Fibroblast of lung (primary cell): ENCODE data around the gene KCNK18. TPM values are rescaled to one million over a fixed set of nuclear protein-coding genes. Genes with fewer than 3 reads are reported as not detected.

Experiments
- DNase-seq, 2 donors: peaks; one replicate each; pipeline versions ENCODE4 v3.0.0 to v3.0.0-alpha.2; 2010; ENCODE audit warnings: low read depth in 2 of 2
- H2AFZ ChIP-seq: 2 replicates; pipeline ENCODE4 v1.5.1; 2012; ENCODE audit warnings: low read length, control low read depth, inconsistent platforms
- H3K27ac ChIP-seq: 2 replicates; pipeline ENCODE4 v1.5.1; 2011; ENCODE audit warnings: low read length, control low read depth; ENCODE audit not compliant: insufficient read depth
- H3K27me3 ChIP-seq: 2 replicates; pipeline ENCODE4 v1.5.1; 2011; ENCODE audit warnings: mild to moderate bottlenecking, low read length; ENCODE audit not compliant: control insufficient read depth, insufficient read depth
- H3K36me3 ChIP-seq: 2 replicates; pipeline ENCODE4 v1.5.1; 2011; ENCODE audit warnings: low read length; ENCODE audit not compliant: control insufficient read depth, insufficient read depth
- H3K4me1 ChIP-seq: 2 replicates; pipeline ENCODE4 v1.5.1; 2011; ENCODE audit warnings: low read length; ENCODE audit not compliant: control insufficient read depth, insufficient read depth; ENCODE audit errors: extremely low read depth
- H3K4me2 ChIP-seq: 2 replicates; pipeline ENCODE4 v1.5.1; 2011; ENCODE audit warnings: low read length, control low read depth; ENCODE audit not compliant: insufficient read depth; ENCODE audit errors: extremely low read depth
- H3K4me3 ChIP-seq, 4 experiments: fragments of 200-600 bp in 1 of 4; sonication (generic) in 1 of 4; replicated peaks in 1 of 4; 2 replicates each; pipeline ENCODE4 v1.5.1; 2011 to 2016; ENCODE audit warnings: low read length in 4 of 4, low read depth in 3 of 4, mild to moderate bottlenecking in 3 of 4, control low read depth in 2 of 4, inconsistent platforms in 1 of 4, mixed read lengths in 1 of 4; ENCODE audit not compliant: insufficient read depth in 1 of 4; ENCODE audit errors: control extremely low read depth in 1 of 4
- H3K79me2 ChIP-seq: 2 replicates; pipeline ENCODE4 v1.5.1; 2012; ENCODE audit warnings: mild to moderate bottlenecking, low read length, inconsistent platforms; ENCODE audit not compliant: control insufficient read depth, insufficient read depth
- H3K9ac ChIP-seq: 2 replicates; pipeline ENCODE4 v1.5.1; 2011; ENCODE audit warnings: mild to moderate bottlenecking, low read length, control low read depth; ENCODE audit not compliant: insufficient read depth
- H3K9me3 ChIP-seq: 2 replicates; pipeline ENCODE4 v1.5.1; 2012; ENCODE audit warnings: low read depth, low read length; ENCODE audit not compliant: control insufficient read depth, insufficient read depth
- H4K20me1 ChIP-seq: 2 replicates; pipeline ENCODE4 v1.5.1; 2011; ENCODE audit warnings: low read length; ENCODE audit not compliant: control insufficient read depth, insufficient read depth; ENCODE audit errors: extremely low read depth
- CTCF ChIP-seq, 2 donors: IDR thresholded peaks in 1 of 2; conservative IDR thresholded peaks in 1 of 2; 1 replicate in 1 of 2; 2 replicates in 1 of 2; pipeline ENCODE4 v1.5.1; 2011 to 2012; ENCODE audit warnings: low read length in 2 of 2, control low read depth in 1 of 2, inconsistent platforms in 1 of 2, low read depth in 1 of 2, mild to moderate bottlenecking in 1 of 2
- EZH2 ChIP-seq: IDR thresholded peaks from 2 replicates; pipeline ENCODE4 v1.5.1; 2012; ENCODE audit warnings: low read length, control low read depth, mild to moderate bottlenecking; ENCODE audit errors: missing control alignments
- polyA plus RNA-seq, 2 donors: library from polyadenylated mRNA; depleted of rRNA in 1 of 2; stranded (reverse) in 1 of 2; unstranded in 1 of 2; fragments of >200 nt; gene quantifications; 2 replicates each; pipeline ENCODE4 v1.2.1, GENCODE V29; 2011 to 2012; ENCODE audit warnings: missing spikeins in 1 of 2
- total RNA-seq: library from RNA; depleted of rRNA; stranded (reverse); fragments of >200 nt; gene quantifications from 2 replicates; pipeline ENCODE4 v1.2.1, GENCODE V29; 2014

Gene KCNK18
- total and polyA plus RNA-seq, 2 donors (not counting 1 experiment from before 2014, with no cell fraction given): not detected

GRCh38 chr10:117237401-117237991, 40.2 kb downstream of the KCNK18 start:
- no peak overlapping the region for H3K9ac ChIP-seq
- no peaks in the 10 kb centered on the region for H3K36me3 ChIP-seq
- no peaks in the 10 kb centered on the region for H4K20me1 ChIP-seq
- H3K4me1 ChIP-seq: no peaks in the 10 kb centered on the region
- H3K27me3 ChIP-seq: peaks cover 3% of the 10 kb centered on the region
- no peak overlapping the region for H3K27ac ChIP-seq
- H3K4me3 ChIP-seq: no peak overlapping the region
- no peak for DNase-seq
- no peaks in the 10 kb centered on the region for H3K9me3 ChIP-seq
- no peak for TF ChIP-seq EZH2
- TF ChIP-seq CTCF (conservative IDR thresholded peaks at IDR 0.05 in 1 of 2, IDR thresholded peaks at IDR 0.05 in 1 of 2; ENCODE audit: low read depth in 1 of 2, low read length in 2 of 2): no peak
- H3K4me2 ChIP-seq: no peak overlapping the region
- no peaks in the 10 kb centered on the region for H3K79me2 ChIP-seq
- H2AFZ ChIP-seq: no peak overlapping the region

DNA sequence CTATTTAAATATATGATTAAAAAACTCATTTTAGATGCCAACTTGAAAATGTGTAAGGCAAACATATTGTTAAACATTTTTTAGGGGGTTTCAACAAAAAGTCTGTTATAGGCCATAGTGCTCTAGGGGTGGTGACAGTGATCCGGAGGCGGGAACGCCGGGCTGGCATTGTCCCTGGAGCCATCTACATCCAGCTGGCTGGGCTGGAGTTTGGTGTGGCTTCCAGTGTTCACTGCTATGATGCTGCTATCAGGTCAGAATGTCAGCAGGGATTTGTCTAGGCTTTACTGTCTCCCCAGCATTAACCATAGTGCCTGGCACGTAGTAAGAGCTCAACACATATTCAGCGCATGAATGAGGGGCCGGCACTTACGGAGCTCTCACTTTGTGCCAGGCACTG, 41.8 kb downstream of the KCNK18 start:
- Histone ChIP-seq H3K9me3 (no peaks in the 10 kb centered on the region), H3K4me2 (no peak overlapping the region), H4K20me1 (no peaks in the 10 kb centered on the region), H3K79me2 (no peaks in the 10 kb centered on the region), H3K27me3 (peaks cover 3% of the 10 kb centered on the region), H3K36me3 (no peaks in the 10 kb centered on the region), H3K4me3 (no peak overlapping the region), H2AFZ (no peak overlapping the region), H3K27ac (no peak overlapping the region), H3K4me1 (no peaks in the 10 kb centered on the region), H3K9ac (no peak overlapping the region)
- DNase-seq: no peak
- no peak for TF ChIP-seq EZH2
- no peak for TF ChIP-seq CTCF (conservative IDR thresholded peaks at IDR 0.05 in 1 of 2, IDR thresholded peaks at IDR 0.05 in 1 of 2; ENCODE audit: low read depth in 1 of 2, low read length in 2 of 2)

GRCh38 chr10:117239721-117240620, 42.7 kb downstream of the KCNK18 start:
- H3K4me2 ChIP-seq: no peak overlapping the region
- no peak overlapping the region for H3K4me3 ChIP-seq
- peaks cover 3% of the 10 kb centered on the region for H3K27me3 ChIP-seq
- no peak overlapping the region for H3K9ac ChIP-seq
- H3K9me3 ChIP-seq: no peaks in the 10 kb centered on the region
- H3K79me2 ChIP-seq: no peaks in the 10 kb centered on the region
- H2AFZ ChIP-seq: no peak overlapping the region
- H3K36me3 ChIP-seq: no peaks in the 10 kb centered on the region
- no peak for DNase-seq
- no peaks in the 10 kb centered on the region for H3K4me1 ChIP-seq
- TF ChIP-seq EZH2 (no peak), CTCF (conservative IDR thresholded peaks at IDR 0.05 in 1 of 2, IDR thresholded peaks at IDR 0.05 in 1 of 2; ENCODE audit: low read depth in 1 of 2, low read length in 2 of 2) (no peak)
- no peak overlapping the region for H3K27ac ChIP-seq
- no peaks in the 10 kb centered on the region for H4K20me1 ChIP-seq
